Mesendoderm (in vitro differentiated cells): ENCODE results near the gene ADCY3.

Experiments used
- DNase-seq: peaks from one replicate; pipeline ENCODE4 v3.0.0; 2013
- H2AK5ac ChIP-seq: 2 replicates; pipeline ENCODE4 v1.6.1; 2013; ENCODE audit warnings: low read length, inconsistent platforms
- H2BK120ac ChIP-seq: 2 replicates; pipeline ENCODE4 v1.6.1; 2013; ENCODE audit warnings: low read depth, mild to moderate bottlenecking, low read length, moderate library complexity, mixed read lengths
- H2BK15ac ChIP-seq: replicated peaks from 2 replicates; pipeline ENCODE4 v1.6.1; 2013; ENCODE audit warnings: low read depth, mild to moderate bottlenecking, moderate library complexity
- H2BK5ac ChIP-seq: 2 replicates; pipeline ENCODE4 v1.6.1; 2013; ENCODE audit warnings: low read length, inconsistent platforms
- H3K18ac ChIP-seq: 2 replicates; pipeline ENCODE4 v1.6.1; 2013; ENCODE audit warnings: mild to moderate bottlenecking, low read length, mixed read lengths
- H3K23ac ChIP-seq: one replicate; pipeline ENCODE4 v1.6.1; 2013; ENCODE audit warnings: low read length
- H3K27ac ChIP-seq: 2 replicates; pipeline ENCODE4 v1.5.1; 2013; ENCODE audit warnings: low read depth, mild to moderate bottlenecking, inconsistent platforms, low read length, moderate library complexity
- H3K27me3 ChIP-seq: 2 replicates; pipeline ENCODE4 v1.6.1; 2013; ENCODE audit warnings: low read length, control low read depth, mild to moderate bottlenecking, inconsistent platforms; ENCODE audit not compliant: insufficient read depth, poor library complexity
- H3K36me3 ChIP-seq: 2 replicates; pipeline ENCODE4 v1.6.1; 2013; ENCODE audit warnings: low read length, inconsistent platforms; ENCODE audit not compliant: control insufficient read depth, insufficient read depth
- H3K4ac ChIP-seq: one replicate; pipeline ENCODE4 v1.6.1; 2013; ENCODE audit warnings: low read depth, mild to moderate bottlenecking, low read length, moderate library complexity
- H3K4me1 ChIP-seq: 2 replicates; pipeline ENCODE4 v1.6.1; 2013; ENCODE audit warnings: low read depth, low read length, inconsistent platforms; ENCODE audit not compliant: control insufficient read depth
- H3K4me2 ChIP-seq: 2 replicates; pipeline ENCODE4 v1.6.1; 2013; ENCODE audit warnings: low read length
- H3K4me3 ChIP-seq: 2 replicates; pipeline ENCODE4 v1.5.1; 2013; ENCODE audit warnings: mild to moderate bottlenecking, low read length
- H3K56ac ChIP-seq: one replicate; pipeline ENCODE4 v1.6.1; 2013; ENCODE audit warnings: low read length
- H3K79me1 ChIP-seq: 2 replicates; pipeline ENCODE4 v1.6.1; 2013; ENCODE audit warnings: low read length, inconsistent platforms
- H3K79me2 ChIP-seq: 2 replicates; pipeline ENCODE4 v1.6.1; 2013; ENCODE audit warnings: mild to moderate bottlenecking, low read length; ENCODE audit not compliant: control insufficient read depth, insufficient read depth
- H3K9ac ChIP-seq: 2 replicates; pipeline ENCODE4 v1.6.1; 2013; ENCODE audit warnings: low read length, inconsistent platforms
- H4K5ac ChIP-seq: one replicate; pipeline ENCODE4 v1.6.1; 2013; ENCODE audit warnings: low read length
- H4K8ac ChIP-seq: one replicate; pipeline ENCODE4 v1.6.1; 2013; ENCODE audit warnings: low read depth, mild to moderate bottlenecking, control low read depth, low read length, moderate library complexity
- WGBS: extraction: QIAGEN DNeasy Blood & Tissue Kit; methylation state at CpG from one replicate; pipeline ENCODE4 v1.1.7; 2013; ENCODE audit warnings: low lambda C conversion rate, missing lambda C conversion rate; ENCODE audit not compliant: insufficient coverage; ENCODE audit errors: extremely low coverage; 5-methylcytosine and 5-hydroxymethylcytosine counted together

ADCY3 gene

GRCh38 chr2:24860631-24861030 is 59.4 kb downstream of the ADCY3 start:
- no peak overlapping the region for H2AK5ac ChIP-seq
- H3K56ac ChIP-seq: no peak overlapping the region
- no peak overlapping the region for H2BK15ac ChIP-seq
- DNase-seq: no peak
- H3K4me2 ChIP-seq: no peak overlapping the region
- no peaks in the 10 kb centered on the region for H3K36me3 ChIP-seq
- H3K4ac ChIP-seq: no peak overlapping the region
- H4K5ac ChIP-seq: no peak overlapping the region
- H3K9ac ChIP-seq: no peak overlapping the region
- no peak overlapping the region for H2BK120ac ChIP-seq
- no peak overlapping the region for H3K4me3 ChIP-seq
- no peak overlapping the region for H4K8ac ChIP-seq
- no CpG with 5 or more reads among the region's 7 CpGs for WGBS
- no peak overlapping the region for H2BK5ac ChIP-seq
- no peak overlapping the region for H3K23ac ChIP-seq
- H3K79me2 ChIP-seq: no peaks in the 10 kb centered on the region
- no peaks in the 10 kb centered on the region for H3K27me3 ChIP-seq
- H3K27ac ChIP-seq: no peak overlapping the region
- H3K18ac ChIP-seq: no peak overlapping the region
- H3K79me1 ChIP-seq: no peaks in the 10 kb centered on the region
- peaks cover 2% of the 10 kb centered on the region for H3K4me1 ChIP-seq

GRCh38 chr2:24859968-24860600 is 60.0 kb downstream of the ADCY3 start:
- H3K79me2 ChIP-seq: no peaks in the 10 kb centered on the region
- no peak for DNase-seq
- WGBS: no CpG with 5 or more reads among the region's 15 CpGs

GRCh38 chr2:24858996-24859395 is 61.0 kb downstream of the ADCY3 start:
- H2BK5ac ChIP-seq: no peak overlapping the region
- no peak overlapping the region for H3K27ac ChIP-seq
- H3K9ac ChIP-seq: no peak overlapping the region
- no peak overlapping the region for H3K4me3 ChIP-seq
- no peak overlapping the region for H2AK5ac ChIP-seq
- H2BK120ac ChIP-seq: no peak overlapping the region
- H3K4me2 ChIP-seq: no peak overlapping the region
- H3K79me2 ChIP-seq: no peaks in the 10 kb centered on the region
- no peak overlapping the region for H2BK15ac ChIP-seq
- no peak overlapping the region for H3K4ac ChIP-seq
- WGBS: no CpG with 5 or more reads among the region's 13 CpGs
- peaks cover under 1% of the 10 kb centered on the region for H3K36me3 ChIP-seq
- no peak overlapping the region for H3K56ac ChIP-seq
- no peak overlapping the region for H4K8ac ChIP-seq
- no peak overlapping the region for H4K5ac ChIP-seq
- H3K79me1 ChIP-seq: no peaks in the 10 kb centered on the region
- DNase-seq: no peak
- H3K4me1 ChIP-seq: peaks cover 2% of the 10 kb centered on the region
- no peak overlapping the region for H3K23ac ChIP-seq
- H3K27me3 ChIP-seq: no peaks in the 10 kb centered on the region
- H3K18ac ChIP-seq: no peak overlapping the region

More at GRCh38 chr2:24859968-24860600, 60.0 kb downstream of the ADCY3 start:
- H2BK5ac ChIP-seq: no peak overlapping the region
- H2BK15ac ChIP-seq: no peak overlapping the region
- no peaks in the 10 kb centered on the region for H3K27me3 ChIP-seq
- H4K5ac ChIP-seq: no peak overlapping the region
- H3K4ac ChIP-seq: no peak overlapping the region
- H2BK120ac ChIP-seq: no peak overlapping the region
- H3K23ac ChIP-seq: no peak overlapping the region
- H3K9ac ChIP-seq: no peak overlapping the region
- H3K4me1 ChIP-seq: peaks cover 2% of the 10 kb centered on the region
- H3K4me3 ChIP-seq: no peak overlapping the region
- no peak overlapping the region for H3K56ac ChIP-seq
- H3K79me1 ChIP-seq: no peaks in the 10 kb centered on the region
- H3K27ac ChIP-seq: no peak overlapping the region
- H3K18ac ChIP-seq: no peak overlapping the region
- no peak overlapping the region for H2AK5ac ChIP-seq
- H4K8ac ChIP-seq: no peak overlapping the region
- no peak overlapping the region for H3K4me2 ChIP-seq
- H3K36me3 ChIP-seq: no peaks in the 10 kb centered on the region

GRCh38 chr2:24857746-24858145 is 62.3 kb downstream of the ADCY3 start:
- DNase-seq: no peak
- no peak overlapping the region for H4K8ac ChIP-seq
- H2BK15ac ChIP-seq: no peak overlapping the region
- no peaks in the 10 kb centered on the region for H3K79me1 ChIP-seq
- peaks cover 2% of the 10 kb centered on the region for H3K4me1 ChIP-seq
- no peak overlapping the region for H3K9ac ChIP-seq
- H2AK5ac ChIP-seq: no peak overlapping the region
- H3K27ac ChIP-seq: no peak overlapping the region
- H3K79me2 ChIP-seq: no peaks in the 10 kb centered on the region
- H3K4me2 ChIP-seq: no peak overlapping the region
- no peak overlapping the region for H4K5ac ChIP-seq
- H3K4ac ChIP-seq: no peak overlapping the region
- H2BK5ac ChIP-seq: no peak overlapping the region
- no peak overlapping the region for H3K56ac ChIP-seq
- H3K36me3 ChIP-seq: peaks cover 2% of the 10 kb centered on the region
- no peak overlapping the region for H3K18ac ChIP-seq
- WGBS: no CpG with 5 or more reads among the region's 6 CpGs
- H3K27me3 ChIP-seq: no peaks in the 10 kb centered on the region
- H3K4me3 ChIP-seq: no peak overlapping the region
- no peak overlapping the region for H3K23ac ChIP-seq
- no peak overlapping the region for H2BK120ac ChIP-seq

- no peak for DNase-seq
- Histone ChIP-seq H3K36me3 (peaks cover 2% of the 10 kb centered on the region), H2BK120ac (no peak overlapping the region), H3K27me3 (no peaks in the 10 kb centered on the region), H3K27ac (no peak overlapping the region), H4K5ac (no peak overlapping the region), H3K18ac (no peak overlapping the region), H3K23ac (no peak overlapping the region), H3K79me1 (no peaks in the 10 kb centered on the region), H3K4me1 (peaks cover 2% of the 10 kb centered on the region), H4K8ac (no peak overlapping the region), H2BK5ac (no peak overlapping the region), H3K56ac (no peak overlapping the region), H2AK5ac (no peak overlapping the region), H3K9ac (no peak overlapping the region), H3K4ac (no peak overlapping the region), H2BK15ac (no peak overlapping the region), H3K4me3 (no peak overlapping the region), H3K4me2 (no peak overlapping the region), H3K79me2 (no peaks in the 10 kb centered on the region)
- no CpG with 5 or more reads among the region's 5 CpGs for WGBS
Observed at GRCh38 chr2:24856791-24857211, 63.2 kb downstream of the ADCY3 start.

- Histone ChIP-seq H3K4me2 (no peak overlapping the region), H3K4ac (no peak overlapping the region), H2BK5ac (no peak overlapping the region), H3K23ac (no peak overlapping the region), H3K27ac (no peak overlapping the region), H3K79me2 (no peaks in the 10 kb centered on the region), H2BK120ac (no peak overlapping the region), H3K4me3 (no peak overlapping the region), H4K8ac (no peak overlapping the region), H3K9ac (no peak overlapping the region), H2BK15ac (no peak overlapping the region), H3K36me3 (peaks cover 2% of the 10 kb centered on the region), H2AK5ac (no peak overlapping the region), H3K18ac (no peak overlapping the region), H3K4me1 (peaks cover 2% of the 10 kb centered on the region), H3K27me3 (no peaks in the 10 kb centered on the region), H4K5ac (no peak overlapping the region), H3K79me1 (no peaks in the 10 kb centered on the region), H3K56ac (no peak overlapping the region)
- no CpG with 5 or more reads among the region's 4 CpGs for WGBS
- DNase-seq: peak; percentile 64
Observed at GRCh38 chr2:24855726-24856125, 64.3 kb downstream of the ADCY3 start.
